AG09309 (cell line): ENCODE data around the gene SELENOM.

Source experiments
- DNase-seq: peaks from one replicate; pipeline ENCODE4 v3.0.0-alpha.2; 2010; ENCODE audit warnings: low read depth
- H3K4me3 ChIP-seq: 2 replicates; pipeline ENCODE4 v1.5.1; 2011; ENCODE audit warnings: mild to moderate bottlenecking, low read depth, low read length, moderate library complexity; ENCODE audit not compliant: control insufficient read depth
- TF ChIP-seq, protein P1 (sequence below): IDR thresholded peaks from 2 replicates; pipeline ENCODE4 v1.5.1; 2011; ENCODE audit warnings: mild to moderate bottlenecking, low read depth, low read length, inconsistent platforms; ENCODE audit not compliant: insufficient read depth, control insufficient read depth; ENCODE audit errors: missing control alignments

Gene SELENOM

DNA sequence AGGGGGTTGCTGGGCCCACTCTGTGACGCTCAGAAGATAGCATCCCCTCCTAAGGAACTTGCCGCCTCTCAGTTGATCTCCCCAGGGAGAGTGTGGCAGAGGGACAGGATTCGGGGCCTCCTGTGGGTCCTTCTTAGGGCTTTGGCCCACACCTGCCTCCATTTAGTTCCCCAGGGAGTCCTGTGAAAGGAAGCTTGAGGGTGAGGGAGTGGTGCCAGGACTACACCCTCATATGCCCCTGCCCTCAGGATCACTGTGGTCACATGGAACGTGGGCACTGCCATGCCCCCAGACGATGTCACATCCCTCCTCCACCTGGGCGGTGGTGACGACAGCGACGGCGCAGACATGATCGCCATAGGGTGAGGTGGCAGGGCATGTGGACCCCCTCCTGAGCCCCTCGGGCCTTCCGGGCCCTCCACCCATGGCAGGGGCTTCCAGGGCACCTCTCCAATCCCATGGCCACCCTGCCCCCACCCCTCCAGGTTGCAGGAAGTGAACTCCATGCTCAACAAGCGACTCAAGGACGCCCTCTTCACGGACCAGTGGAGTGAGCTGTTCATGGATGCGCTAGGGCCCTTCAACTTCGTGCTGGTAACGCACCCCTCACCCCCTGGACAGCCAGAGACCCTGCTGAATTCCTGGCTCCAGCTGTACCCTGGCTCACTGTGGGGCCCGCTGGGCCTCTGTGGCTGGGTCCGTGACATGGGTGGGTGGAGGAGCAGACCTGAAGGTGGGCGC lies 18.9 kb upstream of the SELENOM start:
- DNase-seq: no peak
- H3K4me3 ChIP-seq: no peak overlapping the region
- TF ChIP-seq, protein P1, sequence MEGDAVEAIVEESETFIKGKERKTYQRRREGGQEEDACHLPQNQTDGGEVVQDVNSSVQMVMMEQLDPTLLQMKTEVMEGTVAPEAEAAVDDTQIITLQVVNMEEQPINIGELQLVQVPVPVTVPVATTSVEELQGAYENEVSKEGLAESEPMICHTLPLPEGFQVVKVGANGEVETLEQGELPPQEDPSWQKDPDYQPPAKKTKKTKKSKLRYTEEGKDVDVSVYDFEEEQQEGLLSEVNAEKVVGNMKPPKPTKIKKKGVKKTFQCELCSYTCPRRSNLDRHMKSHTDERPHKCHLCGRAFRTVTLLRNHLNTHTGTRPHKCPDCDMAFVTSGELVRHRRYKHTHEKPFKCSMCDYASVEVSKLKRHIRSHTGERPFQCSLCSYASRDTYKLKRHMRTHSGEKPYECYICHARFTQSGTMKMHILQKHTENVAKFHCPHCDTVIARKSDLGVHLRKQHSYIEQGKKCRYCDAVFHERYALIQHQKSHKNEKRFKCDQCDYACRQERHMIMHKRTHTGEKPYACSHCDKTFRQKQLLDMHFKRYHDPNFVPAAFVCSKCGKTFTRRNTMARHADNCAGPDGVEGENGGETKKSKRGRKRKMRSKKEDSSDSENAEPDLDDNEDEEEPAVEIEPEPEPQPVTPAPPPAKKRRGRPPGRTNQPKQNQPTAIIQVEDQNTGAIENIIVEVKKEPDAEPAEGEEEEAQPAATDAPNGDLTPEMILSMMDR: no peak

DNA sequence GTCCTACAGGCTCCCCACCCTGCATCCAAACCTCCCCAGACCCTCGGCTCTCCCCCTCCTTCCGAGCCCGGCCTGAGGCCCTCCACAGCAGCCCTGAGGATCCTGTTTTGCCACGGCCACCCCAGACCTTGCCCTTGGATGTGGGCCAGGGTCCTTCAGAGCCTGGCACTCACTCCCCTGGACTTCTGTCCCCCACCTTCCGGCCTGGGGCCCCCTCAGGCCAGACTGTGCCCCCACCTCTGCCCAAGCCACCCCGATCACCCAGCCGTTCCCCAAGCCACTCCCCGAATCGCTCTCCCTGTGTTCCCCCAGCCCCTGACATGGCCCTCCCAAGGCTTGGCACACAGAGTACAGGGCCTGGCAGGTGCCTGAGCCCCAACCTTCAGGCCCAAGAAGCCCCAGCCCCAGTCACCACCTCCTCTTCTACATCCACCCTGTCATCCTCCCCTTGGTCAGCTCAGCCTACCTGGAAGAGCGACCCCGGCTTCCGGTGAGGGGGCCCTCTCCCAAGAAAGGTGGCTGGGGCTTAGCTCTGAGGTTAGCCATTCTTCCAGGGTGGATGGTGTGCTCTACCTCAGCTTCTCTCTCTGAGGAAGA lies 18.3 kb upstream of the SELENOM start:
- TF ChIP-seq, protein P1: no peak
- no peak overlapping the region for H3K4me3 ChIP-seq
- no peak for DNase-seq

DNA sequence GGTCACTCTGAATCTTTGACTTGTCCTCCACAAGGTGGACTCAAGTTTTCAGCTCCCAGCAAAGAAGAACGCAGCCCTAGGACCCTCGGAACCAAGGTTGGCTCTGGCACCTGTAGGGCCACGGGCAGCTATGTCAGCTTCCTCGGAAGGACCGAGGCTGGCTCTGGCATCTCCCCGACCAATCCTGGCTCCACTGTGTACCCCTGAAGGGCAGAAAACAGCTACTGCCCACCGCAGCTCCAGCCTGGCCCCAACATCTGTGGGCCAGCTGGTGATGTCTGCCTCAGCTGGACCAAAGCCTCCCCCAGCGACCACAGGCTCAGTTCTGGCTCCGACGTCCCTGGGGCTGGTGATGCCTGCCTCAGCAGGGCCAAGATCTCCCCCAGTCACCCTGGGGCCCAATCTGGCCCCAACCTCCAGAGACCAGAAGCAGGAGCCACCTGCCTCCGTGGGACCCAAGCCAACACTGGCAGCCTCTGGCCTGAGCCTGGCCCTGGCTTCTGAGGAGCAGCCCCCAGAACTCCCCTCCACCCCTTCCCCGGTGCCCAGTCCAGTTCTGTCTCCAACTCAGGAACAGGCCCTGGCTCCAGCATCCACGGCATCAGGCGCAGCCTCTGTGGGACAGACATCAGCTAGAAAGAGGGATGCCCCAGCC lies 17.6 kb upstream of the SELENOM start:
- DNase-seq: no peak
- TF ChIP-seq, protein P1: no peak

DNA sequence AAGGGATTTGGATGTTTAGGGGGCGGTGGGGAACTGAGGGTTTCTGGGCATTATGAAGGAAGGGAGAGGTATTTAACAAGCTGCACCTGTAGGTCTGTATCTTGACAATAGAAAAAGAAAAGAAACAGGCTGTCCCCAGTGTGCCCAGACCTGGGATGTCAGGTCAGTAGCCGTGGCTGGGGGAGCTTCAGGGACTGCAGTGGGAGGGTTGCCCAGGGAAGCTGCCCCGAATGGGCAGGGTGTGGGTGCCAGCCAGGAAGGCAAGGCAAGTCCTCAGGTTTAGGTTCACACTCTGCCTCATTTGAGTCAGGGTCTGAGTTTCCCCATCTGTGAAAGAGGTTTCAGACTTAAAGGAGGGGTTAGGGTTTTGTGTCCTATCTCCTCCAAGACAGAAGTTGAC lies 16.9 kb upstream of the SELENOM start:
- H3K4me3 ChIP-seq: no peak overlapping the region
- DNase-seq: no peak
- TF ChIP-seq, protein P1: no peak

More for the DNA sequence above, 17.6 kb upstream of the SELENOM start:
- no peak overlapping the region for H3K4me3 ChIP-seq

DNA sequence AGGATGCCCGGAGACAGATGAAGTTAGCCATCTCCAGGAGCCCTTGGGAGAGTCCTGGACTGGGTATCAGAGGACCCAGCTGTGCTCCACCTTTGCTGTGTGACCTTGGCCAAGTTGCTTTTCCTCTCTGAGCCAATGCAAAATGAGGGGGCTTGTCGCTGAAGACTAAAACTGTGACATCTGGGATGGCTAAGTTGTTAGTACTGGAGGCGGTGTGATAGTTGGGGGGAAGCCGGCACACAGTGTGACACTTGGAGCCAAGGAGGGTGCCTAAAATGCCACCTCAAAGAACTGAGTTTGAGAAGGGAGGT lies 15.9 kb upstream of the SELENOM start:
- no peak for DNase-seq
- peak overlapping the region; percentile 44 for H3K4me3 ChIP-seq
- TF ChIP-seq, protein P1: no peak

DNA sequence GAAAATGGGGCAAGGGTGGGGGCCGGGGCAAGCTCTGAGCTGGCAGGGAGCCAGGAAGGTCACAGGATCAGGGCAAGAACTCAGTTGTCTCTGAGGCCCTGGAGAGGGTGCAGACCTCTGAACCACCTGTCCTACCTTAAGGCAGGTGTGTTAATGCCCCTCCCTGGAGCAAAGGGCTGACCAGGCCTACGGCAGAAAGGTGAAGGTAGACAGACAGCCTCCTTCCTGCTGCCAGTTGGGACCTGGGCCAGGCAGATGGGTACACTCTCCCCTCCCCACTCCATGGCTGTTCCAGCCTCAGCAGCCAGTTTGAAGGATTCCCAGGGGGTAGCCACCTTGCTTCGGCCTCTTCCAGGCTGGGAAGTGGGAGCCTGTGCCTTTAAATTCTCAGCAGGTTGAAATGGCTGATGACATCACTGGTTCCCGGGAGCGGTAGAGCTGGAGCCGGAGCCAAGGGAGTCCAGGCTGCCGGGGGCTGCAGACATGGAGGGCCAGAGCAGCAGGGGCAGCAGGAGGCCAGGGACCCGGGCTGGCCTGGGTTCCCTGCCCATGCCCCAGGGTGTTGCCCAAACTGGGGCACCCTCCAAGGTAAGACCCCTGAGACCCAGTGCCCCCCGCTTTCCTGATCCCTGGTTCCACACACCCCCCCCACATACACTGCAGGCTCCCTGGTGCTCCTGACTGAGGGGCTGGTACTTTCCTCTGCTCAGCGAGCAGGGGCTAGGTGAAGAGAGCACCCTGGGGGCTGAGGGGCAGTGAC lies 15.3 kb upstream of the SELENOM start, which contains the start of gene INPP5J:
Gene INPP5J, plus strand, starts transcription at position 435 of the 760 bp plus-strand sequence. Its CDS starts 49 bp downstream, at position 484.
- DNase-seq: no peak
- H3K4me3 ChIP-seq: peak within 1 kb of the TSS; percentile 44
- TF ChIP-seq, protein P1: no peak
